Stimulated activated CD4-positive, alpha-beta T cell treated with anti-CD3 and anti-CD28 coated beads, TNF-alpha, amount 100 ng/mL, for 4 hours (primary cell): Measurements from ENCODE around the gene VASP.

Experiments
- DNase-seq, 3 experiments: peaks; one replicate each; pipeline ENCODE4 v3.0.0-alpha.2; 2020; ENCODE audit warnings: low read depth in 3 of 3

VASP gene

DNA sequence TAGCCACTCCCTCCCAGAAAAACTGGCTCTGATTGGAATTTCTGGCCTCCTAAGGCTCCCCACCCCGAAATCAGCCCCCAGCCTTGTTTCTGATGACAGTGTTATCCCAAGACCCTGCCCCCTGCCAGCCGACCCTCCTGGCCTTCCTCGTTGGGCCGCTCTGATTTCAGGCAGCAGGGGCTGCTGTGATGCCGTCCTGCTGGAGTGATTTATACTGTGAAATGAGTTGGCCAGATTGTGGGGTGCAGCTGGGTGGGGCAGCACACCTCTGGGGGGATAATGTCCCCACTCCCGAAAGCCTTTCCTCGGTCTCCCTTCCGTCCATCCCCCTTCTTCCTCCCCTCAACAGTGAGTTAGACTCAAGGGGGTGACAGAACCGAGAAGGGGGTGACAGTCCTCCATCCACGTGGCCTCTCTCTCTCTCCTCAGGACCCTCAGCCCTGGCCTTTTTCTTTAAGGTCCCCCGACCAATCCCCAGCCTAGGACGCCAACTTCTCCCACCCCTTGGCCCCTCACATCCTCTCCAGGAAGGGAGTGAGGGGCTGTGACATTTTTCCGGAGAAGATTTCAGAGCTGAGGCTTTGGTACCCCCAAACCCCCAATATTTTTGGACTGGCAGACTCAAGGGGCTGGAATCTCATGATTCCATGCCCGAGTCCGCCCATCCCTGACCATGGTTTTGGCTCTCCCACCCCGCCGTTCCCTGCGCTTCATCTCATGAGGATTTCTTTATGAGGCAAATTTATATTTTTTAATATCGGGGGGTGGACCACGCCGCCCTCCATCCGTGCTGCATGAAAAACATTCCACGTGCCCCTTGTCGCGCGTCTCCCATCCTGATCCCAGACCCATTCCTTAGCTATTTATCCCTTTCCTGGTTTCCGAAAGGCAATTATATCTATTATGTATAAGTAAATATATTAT lies 33.3 kb upstream of the VASP start:
- no peak for DNase-seq

GRCh38 chr19:45474606-45475521 lies 32.4 kb upstream of the VASP start:
- DNase-seq: no peak

DNA sequence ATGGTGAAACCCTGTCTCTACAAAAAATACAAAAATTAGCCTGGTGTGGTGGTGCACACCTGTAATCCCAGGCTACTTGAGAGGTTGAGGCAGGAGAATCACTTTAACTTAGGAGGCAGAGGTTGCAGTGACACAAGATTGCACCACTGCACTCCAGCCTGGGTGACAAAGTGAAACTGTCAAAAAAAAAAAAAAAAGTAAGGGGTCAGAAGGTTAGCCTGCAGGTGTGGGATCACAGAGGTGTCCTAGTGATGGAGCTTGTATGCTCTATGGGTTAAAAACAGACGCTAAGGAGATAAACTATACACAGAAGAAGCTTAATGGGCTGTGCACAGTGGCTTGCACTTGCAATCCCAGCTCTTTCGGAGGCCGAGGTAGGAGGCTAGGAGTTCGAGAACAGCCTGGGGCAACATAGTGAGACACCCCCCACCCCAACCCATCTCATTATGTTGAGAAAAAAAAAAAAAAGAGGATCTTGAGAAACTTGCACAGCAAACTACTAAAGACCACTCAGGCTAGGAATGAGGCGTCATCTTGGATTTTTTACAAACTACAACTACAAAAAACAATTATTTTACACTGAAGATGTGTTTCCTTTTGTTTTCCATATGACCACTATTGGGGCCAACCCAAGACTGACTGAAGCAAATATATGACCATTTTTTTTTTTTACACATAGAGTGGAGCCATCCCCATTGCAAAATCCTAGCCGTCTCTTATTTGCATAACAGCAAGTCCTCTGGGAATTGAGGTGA lies 31.6 kb upstream of the VASP start:
- DNase-seq: no peak

GRCh38 chr19:45476304-45476703 lies 31.0 kb upstream of the VASP start:
- DNase-seq: no peak

DNA sequence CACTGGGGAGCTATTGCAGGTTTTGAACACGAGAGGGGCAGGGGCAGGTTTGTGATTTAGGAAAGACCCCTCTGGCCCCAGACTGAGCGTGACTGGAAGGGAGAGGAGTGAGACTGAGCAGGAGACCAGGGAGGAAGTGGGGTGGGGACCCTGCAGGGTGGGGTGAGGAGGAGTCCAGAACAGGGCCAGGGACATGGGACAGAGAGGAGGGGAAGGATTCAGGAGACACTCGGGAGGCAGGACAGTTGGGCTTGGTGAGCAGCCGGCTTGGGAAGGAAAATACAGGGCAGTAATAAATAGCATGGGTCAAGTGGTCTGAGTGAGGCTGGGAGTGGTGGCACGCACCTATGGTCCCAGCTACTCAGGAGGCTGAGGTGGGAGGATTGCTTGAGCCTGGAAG lies 30.1 kb upstream of the VASP start:
- DNase-seq: no peak

DNA sequence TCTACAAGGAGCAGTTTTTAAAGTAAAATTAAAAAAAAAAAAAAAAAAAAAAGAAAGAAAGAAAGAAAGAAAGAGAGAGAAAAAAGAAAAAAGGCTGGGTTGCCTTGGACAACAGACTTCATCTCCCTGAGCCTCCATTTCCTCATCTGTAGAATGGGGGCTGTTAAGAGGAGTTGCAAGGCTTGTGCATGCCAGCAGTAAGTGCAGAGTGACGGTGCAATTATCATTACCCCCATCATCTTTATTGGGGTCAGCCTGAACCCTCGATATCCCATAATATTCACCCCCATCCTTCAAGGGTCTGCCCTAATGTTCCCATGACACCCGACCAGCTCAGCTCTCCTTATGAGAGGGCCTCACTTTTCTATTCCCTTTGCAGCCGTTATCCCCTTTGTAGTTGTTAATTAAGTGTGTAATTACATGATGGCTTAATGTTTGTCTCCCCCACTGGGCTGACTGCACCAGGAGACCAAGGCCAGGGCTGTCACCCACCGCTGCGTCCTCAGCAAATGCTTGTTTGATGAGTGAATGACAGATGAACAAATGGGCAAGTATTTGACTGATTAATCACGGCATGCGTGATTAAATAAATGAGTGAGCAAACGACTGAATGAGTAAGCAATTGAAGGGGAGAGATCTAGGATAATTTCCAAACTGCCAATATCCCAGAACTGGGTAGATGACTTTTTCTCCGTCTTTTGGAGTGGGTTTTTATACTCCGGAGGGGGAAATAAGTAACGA lies 29.4 kb upstream of the VASP start:
- DNase-seq: no peak

GRCh38 chr19:45478454-45479238 lies 28.6 kb upstream of the VASP start:
- DNase-seq: peak; percentile 82 to 90 (median 86)

- no peak for DNase-seq
These were observed 24.2 kb upstream of the VASP start for GRCh38 chr19:45483033-45483432.

GRCh38 chr19:45484273-45484945 lies 22.9 kb upstream of the VASP start:
- no peak for DNase-seq

- DNase-seq: peak; percentile 93 to 98 (median 96)
These were observed 21.8 kb upstream of the VASP start for GRCh38 chr19:45485305-45486077.

- no peak for DNase-seq
These were observed 18.6 kb upstream of the VASP start for GRCh38 chr19:45488708-45489107.

DNA sequence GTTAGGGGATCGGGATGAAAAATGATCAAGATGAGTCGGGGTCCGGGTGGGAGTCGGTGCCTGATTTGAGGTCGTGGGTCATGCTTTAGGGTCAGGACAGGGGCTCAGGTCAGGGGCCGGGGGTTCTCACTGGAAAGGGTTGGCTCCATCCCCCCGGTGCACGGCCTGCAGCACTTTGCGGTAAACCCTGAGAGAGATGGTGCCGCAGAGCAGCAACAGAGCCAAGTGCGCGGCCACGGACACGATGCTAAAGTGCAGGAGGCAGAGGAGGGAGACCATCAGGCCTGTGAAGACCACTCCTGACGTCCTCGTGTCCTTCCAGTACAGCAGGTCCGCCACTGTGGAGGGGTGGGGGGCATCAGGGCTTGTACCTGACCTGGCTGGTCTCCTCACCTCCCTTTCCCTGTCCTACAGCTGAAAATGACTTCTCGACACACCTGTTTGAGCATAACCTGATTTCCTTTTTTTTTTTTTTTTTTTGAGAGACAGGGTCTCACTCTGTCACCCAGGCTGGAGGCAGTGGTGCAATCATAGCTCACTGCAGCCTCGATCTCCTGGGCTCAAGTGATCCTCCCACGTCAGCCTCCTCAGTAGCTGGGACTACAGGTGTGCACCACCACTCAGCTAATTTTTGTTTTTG lies 17.9 kb upstream of the VASP start:
- DNase-seq: no peak

DNA sequence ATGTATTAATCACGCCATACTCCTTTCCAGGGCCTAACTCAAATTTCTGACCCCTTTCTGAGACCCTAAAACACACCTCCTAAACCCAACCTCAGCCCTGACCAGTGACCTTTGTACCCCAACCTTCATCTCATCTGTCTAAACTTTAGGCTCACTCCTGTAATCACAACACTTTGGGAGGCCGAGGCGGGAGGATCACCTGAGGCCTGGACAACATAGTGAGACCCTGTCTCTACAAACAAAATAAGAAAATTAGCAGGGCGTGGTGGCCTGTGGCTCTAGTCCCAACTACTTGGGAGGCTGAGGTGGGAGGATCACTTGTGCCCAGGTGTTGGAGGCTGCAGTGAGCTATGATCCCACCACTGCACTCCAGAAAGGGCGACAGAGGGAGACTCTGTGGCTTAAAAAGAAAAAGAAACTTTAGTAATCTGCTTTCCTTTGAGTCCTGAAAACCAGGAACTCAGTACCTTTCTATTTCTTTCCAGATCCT lies 15.1 kb upstream of the VASP start:
- DNase-seq: no peak

- DNase-seq: no peak
These were observed 14.4 kb upstream of the VASP start for GRCh38 chr19:45492627-45493470.

DNA sequence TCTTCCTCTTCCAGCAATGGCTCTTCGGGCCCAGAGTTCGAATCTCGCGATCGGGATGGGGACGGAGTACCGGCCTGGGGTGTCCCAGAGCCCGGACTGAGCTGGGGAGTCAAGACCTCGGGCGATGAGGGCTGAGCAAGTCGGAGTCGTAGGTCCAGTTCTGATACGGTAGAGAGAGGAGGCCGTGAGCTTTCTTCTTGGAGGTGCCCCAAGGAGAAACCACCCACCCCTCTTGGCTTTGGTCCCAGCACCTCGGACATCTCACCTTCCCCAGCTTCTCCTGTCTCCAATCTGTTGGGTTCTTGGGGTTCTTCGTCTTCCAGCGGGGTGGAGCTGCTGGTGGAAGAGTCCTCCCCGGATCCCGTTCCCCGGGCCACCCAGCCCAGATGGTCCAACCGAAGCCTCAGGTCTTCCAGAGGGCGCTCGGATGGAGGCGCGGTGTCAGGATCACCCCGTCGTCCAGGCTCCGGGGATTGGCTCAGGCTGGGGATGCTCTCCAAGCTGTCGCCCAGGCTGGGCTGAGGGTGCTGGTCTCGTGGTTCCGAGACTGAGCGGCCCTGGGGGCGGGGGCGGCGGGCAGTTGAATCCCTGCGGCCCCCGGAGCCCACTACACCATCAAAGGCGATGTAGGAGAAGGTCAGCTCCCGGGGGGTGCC lies 12.9 kb upstream of the VASP start:
- no peak for DNase-seq

DNA sequence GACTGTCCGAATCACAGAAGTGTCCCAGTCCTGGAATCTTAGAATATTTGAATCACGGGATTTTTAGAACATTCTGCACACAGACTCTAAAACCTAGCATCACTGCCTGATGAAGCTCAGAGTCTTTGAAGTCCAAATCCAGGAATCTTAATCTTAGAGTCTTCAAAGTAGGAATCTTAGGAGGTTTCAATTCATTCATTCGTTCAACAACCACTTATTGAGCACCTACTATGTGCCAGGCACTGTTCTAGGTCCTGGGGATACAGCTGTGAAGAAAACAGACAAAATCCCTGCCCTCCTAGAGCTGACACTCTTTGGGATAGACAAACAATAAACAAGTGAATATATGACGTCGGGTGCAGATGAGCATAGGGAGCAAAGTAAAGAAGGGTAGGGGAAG lies 12.1 kb upstream of the VASP start:
- no peak for DNase-seq
